SK-MEL-5 (cell line): ENCODE measurements around the gene NPHS1. TPM values are rescaled to one million over a fixed set of nuclear protein-coding genes. Genes with fewer than 3 reads are reported as not detected.
"Not testable (repeated sequence)": the region's sequence is repeated elsewhere in the genome, so short reads cannot be mapped to it uniquely, and the experiment has no call there.

Experiments used
- DNase-seq: peaks from one replicate; pipeline ENCODE4 v3.0.0-alpha.2; 2016; ENCODE audit warnings: low read depth, low spot score
- in situ Hi-C: cut with HindIII; loops from 2 replicates; pipeline ENCODE4 v1.10.0; 2016; ENCODE audit warnings: low sequenced_read_pairs, high pct_unique_total_duplicates, low pct_unique_long_range_greater_than_20kb
- total RNA-seq: library from RNA; depleted of rRNA; stranded (reverse); fragments of >200 nt; shearing (Covaris generic); gene quantifications from 2 replicates; pipeline ENCODE4 v1.2.3, GENCODE V29; 2014

The NPHS1 gene
- total RNA-seq, 1 experiment from 2014 or later, result not detected

- no peak for DNase-seq
- in situ Hi-C loops, result no loop called here
These were observed 9.5 kb downstream of the NPHS1 start for GRCh38 chr19:35842666-35843272.

GRCh38 chr19:35841961-35842595, 10.2 kb downstream of the NPHS1 start:
- DNase-seq, result no peak
- in situ Hi-C loops, result no loop called here

- DNase-seq, in situ Hi-C loops: not testable (repeated sequence)
These were observed 16.2 kb downstream of the NPHS1 start for GRCh38 chr19:35836096-35836495.

- in situ Hi-C loops, result no loop called here
- DNase-seq, result peak; percentile 25
These were observed 18.3 kb downstream of the NPHS1 start for GRCh38 chr19:35833972-35834371.

- in situ Hi-C loops, result no loop called here
- no peak for DNase-seq
These were observed 20.2 kb downstream of the NPHS1 start for GRCh38 chr19:35832054-35832453.

GRCh38 chr19:35830986-35831385, 21.3 kb downstream of the NPHS1 start:
- DNase-seq, result no peak
- in situ Hi-C loops, result no loop called here

GRCh38 chr19:35828692-35829301, 23.5 kb downstream of the NPHS1 start:
- in situ Hi-C loops, result no loop called here
- peak; percentile 66 for DNase-seq

GRCh38 chr19:35824150-35824549, 28.2 kb downstream of the NPHS1 start:
- no peak for DNase-seq
- in situ Hi-C loops, result no loop called here

GRCh38 chr19:35822579-35822978, 29.7 kb downstream of the NPHS1 start:
- DNase-seq, result no peak
- in situ Hi-C loops, result no loop called here

GRCh38 chr19:35818445-35818844, 33.9 kb downstream of the NPHS1 start:
- in situ Hi-C loops, result no loop called here
- DNase-seq, result no peak

GRCh38 chr19:35816846-35817245, 35.5 kb downstream of the NPHS1 start:
- in situ Hi-C loops, result no loop called here
- DNase-seq, result no peak

- no peak for DNase-seq
- in situ Hi-C loops, result no loop called here
These were observed 36.0 kb downstream of the NPHS1 start for GRCh38 chr19:35816262-35816661.

- DNase-seq, result no peak
- in situ Hi-C loops, result no loop called here
These were observed 39.0 kb downstream of the NPHS1 start for GRCh38 chr19:35813043-35813890.

- in situ Hi-C loops, result no loop called here
These were observed 39.9 kb downstream of the NPHS1 start, which contains the start of gene PRODH2 for GRCh38 chr19:35812220-35813042. Gene PRODH2, minus strand, starts transcription at chr19:35812845. Its CDS starts 40 bp downstream, at chr19:35812805.

GRCh38 chr19:35811317-35812219, 40.7 kb downstream of the NPHS1 start:
- DNase-seq, result no peak
- in situ Hi-C loops, result no loop called here

More at GRCh38 chr19:35812220-35813042, 39.9 kb downstream of the NPHS1 start, which contains the start of gene PRODH2:
- no peak for DNase-seq

GRCh38 chr19:35807633-35808032, 44.7 kb downstream of the NPHS1 start:
- in situ Hi-C loops, result no loop called here

More at GRCh38 chr19:35807633-35808032, 44.7 kb downstream of the NPHS1 start:
- DNase-seq, result no peak
